ENCODE measurements around the gene NLRC3. TPM values are rescaled to one million over a fixed set of nuclear protein-coding genes. Genes with fewer than 3 reads are reported as not detected.

NLRC3 gene
- total and polyA plus RNA-seq, 2 donors (not counting 1 experiment from before 2014, with no cell fraction given), result 28.8 to 35.7 TPM

DNA sequence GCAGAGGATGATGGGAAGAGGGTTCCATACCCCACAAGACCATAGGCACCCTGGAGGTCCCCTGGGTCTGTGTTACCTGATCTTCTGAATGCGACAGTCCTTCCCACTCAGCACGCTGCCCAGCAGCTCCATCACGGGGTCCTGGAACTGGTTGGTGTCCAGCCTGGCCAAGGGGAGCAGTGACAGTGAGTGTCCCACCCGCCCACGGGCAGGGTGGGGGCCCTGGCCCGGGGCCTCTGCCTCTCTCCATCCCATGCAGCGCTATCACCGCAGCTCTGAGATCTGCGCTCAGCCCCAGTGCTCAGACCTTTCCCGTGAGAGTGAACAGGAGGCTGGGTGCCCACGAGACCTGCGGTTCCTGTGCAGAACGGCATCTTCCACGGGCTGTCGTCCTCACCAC, 15.6 kb downstream of the NLRC3 start:
- Histone ChIP-seq H3K79me2 (ENCODE audit: control insufficient read depth, insufficient read depth, low read length) (peaks cover 13% of the 10 kb centered on the region), H2AFZ (ENCODE audit: insufficient read depth, low read depth, low read length, poor library complexity, severe bottlenecking) (no peak overlapping the region), H3K9ac (ENCODE audit: low read length) (no peak overlapping the region), H3K4me3 (ENCODE audit: control extremely low read depth in 1 of 5, extremely low read depth in 1 of 5, insufficient read depth in 1 of 5, low read depth in 2 of 5, low read length in 4 of 5) (no peak overlapping the region), H3K4me1 (ENCODE audit: control insufficient read depth in 2 of 2, insufficient read depth in 2 of 2, low read length in 2 of 2) (no peaks in the 10 kb centered on the region), H4K20me1 (ENCODE audit: control insufficient read depth, insufficient read depth, low read length, poor library complexity, severe bottlenecking) (peaks cover 5% of the 10 kb centered on the region), H3K9me3 (ENCODE audit: control extremely low read depth in 1 of 3, control insufficient read depth in 2 of 3, insufficient read depth in 1 of 3, low read length in 2 of 3) (no peaks in the 10 kb centered on the region), H3K36me3 (replicated peaks in 1 of 2; ENCODE audit: control extremely low read depth in 1 of 2, control insufficient read depth in 1 of 2, extremely low read depth in 1 of 2, insufficient read depth in 2 of 2, low read length in 1 of 2) (peaks cover 0 to 75% of the 10 kb centered on the region in 2 experiments), H3K27ac (ENCODE audit: low read length in 2 of 2) (no peak overlapping the region), H3K4me2 (replicated peaks; ENCODE audit: low read depth, low read length, poor library complexity, severe bottlenecking) (no peak overlapping the region), H3K27me3 (replicated peaks in 1 of 4; ENCODE audit: control extremely low read depth in 1 of 4, control insufficient read depth in 3 of 4, insufficient read depth in 4 of 4, low read length in 3 of 4) (no peaks in the 10 kb centered on the region)
- no peak for DNase-seq
- TF ChIP-seq, protein P1, sequence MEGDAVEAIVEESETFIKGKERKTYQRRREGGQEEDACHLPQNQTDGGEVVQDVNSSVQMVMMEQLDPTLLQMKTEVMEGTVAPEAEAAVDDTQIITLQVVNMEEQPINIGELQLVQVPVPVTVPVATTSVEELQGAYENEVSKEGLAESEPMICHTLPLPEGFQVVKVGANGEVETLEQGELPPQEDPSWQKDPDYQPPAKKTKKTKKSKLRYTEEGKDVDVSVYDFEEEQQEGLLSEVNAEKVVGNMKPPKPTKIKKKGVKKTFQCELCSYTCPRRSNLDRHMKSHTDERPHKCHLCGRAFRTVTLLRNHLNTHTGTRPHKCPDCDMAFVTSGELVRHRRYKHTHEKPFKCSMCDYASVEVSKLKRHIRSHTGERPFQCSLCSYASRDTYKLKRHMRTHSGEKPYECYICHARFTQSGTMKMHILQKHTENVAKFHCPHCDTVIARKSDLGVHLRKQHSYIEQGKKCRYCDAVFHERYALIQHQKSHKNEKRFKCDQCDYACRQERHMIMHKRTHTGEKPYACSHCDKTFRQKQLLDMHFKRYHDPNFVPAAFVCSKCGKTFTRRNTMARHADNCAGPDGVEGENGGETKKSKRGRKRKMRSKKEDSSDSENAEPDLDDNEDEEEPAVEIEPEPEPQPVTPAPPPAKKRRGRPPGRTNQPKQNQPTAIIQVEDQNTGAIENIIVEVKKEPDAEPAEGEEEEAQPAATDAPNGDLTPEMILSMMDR (IDR thresholded peaks at IDR 0.05), result no peak
- TF ChIP-seq EZH2 (IDR thresholded peaks at IDR 0.05; ENCODE audit: borderline replicate concordance, insufficient read depth, low read depth, low read length, poor library complexity, severe bottlenecking), result no peak
- Mint-ChIP-seq H3K27ac (no peak overlapping the region), H3K4me1 (no peaks in the 10 kb centered on the region), H3K4me3 (no peak overlapping the region), H3K27me3 (no peaks in the 10 kb centered on the region), H3K9me3 (ENCODE audit: insufficient read depth) (no peaks in the 10 kb centered on the region)
- intact Hi-C loops (cut with micrococcal nuclease), result no loop called here
- 98% methylated on average over 14 of the region's 15 CpGs for WGBS (ENCODE audit: insufficient coverage)
- ChIA-PET CTCF (no interaction called here), POLR2A (no interaction called here)
- ATAC-seq (ENCODE audit: low read depth), result no peak

- CTCF ChIA-PET, result interaction anchor here (1.3 kb wide), 1 partner anchor 96 kb away, joined by 4 read pairs; no protein-coding TSS in a partner anchor
- Mint-ChIP-seq H3K9me3 (ENCODE audit: insufficient read depth) (no peaks in the 10 kb centered on the region), H3K27ac (no peak overlapping the region), H3K4me1 (peaks cover 14% of the 10 kb centered on the region), H3K4me3 (no peak overlapping the region), H3K27me3 (no peaks in the 10 kb centered on the region)
- no peak overlapping the region for H3K4me3 ChIP-seq (ENCODE audit: control extremely low read depth in 1 of 5, extremely low read depth in 1 of 5, insufficient read depth in 1 of 5, low read depth in 2 of 5, low read length in 4 of 5)
- no peaks in the 10 kb centered on the region for H3K9me3 ChIP-seq (ENCODE audit: control extremely low read depth in 1 of 3, control insufficient read depth in 2 of 3, insufficient read depth in 1 of 3, low read length in 2 of 3)
- peaks cover 4 to 21% of the 10 kb centered on the region in 2 donors for H3K4me1 ChIP-seq (ENCODE audit: control insufficient read depth in 2 of 2, insufficient read depth in 2 of 2, low read length in 2 of 2)
- ATAC-seq (ENCODE audit: low read depth), result no peak
- intact Hi-C loops (cut with micrococcal nuclease), result no loop called here
- no peak overlapping the region for H3K27ac ChIP-seq (ENCODE audit: low read length in 2 of 2)
- DNase-seq, result no peak
- peaks cover 7 to 86% of the 10 kb centered on the region in 2 experiments for H3K36me3 ChIP-seq (replicated peaks in 1 of 2; ENCODE audit: control extremely low read depth in 1 of 2, control insufficient read depth in 1 of 2, extremely low read depth in 1 of 2, insufficient read depth in 2 of 2, low read length in 1 of 2)
- POLR2A ChIA-PET, result no interaction called here
- no peak overlapping the region for H3K9ac ChIP-seq (ENCODE audit: low read length)
- peaks cover 8% of the 10 kb centered on the region for H3K79me2 ChIP-seq (ENCODE audit: control insufficient read depth, insufficient read depth, low read length)
- WGBS (ENCODE audit: insufficient coverage), result 100% methylated on average over 4 of the region's 7 CpGs
- no peak overlapping the region for H3K4me2 ChIP-seq (replicated peaks; ENCODE audit: low read depth, low read length, poor library complexity, severe bottlenecking)
- no peaks in the 10 kb centered on the region for H4K20me1 ChIP-seq (ENCODE audit: control insufficient read depth, insufficient read depth, low read length, poor library complexity, severe bottlenecking)
- TF ChIP-seq EZH2 (IDR thresholded peaks at IDR 0.05; ENCODE audit: borderline replicate concordance, insufficient read depth, low read depth, low read length, poor library complexity, severe bottlenecking), result no peak
- TF ChIP-seq, protein P1 (IDR thresholded peaks at IDR 0.05), result no peak
- H2AFZ ChIP-seq (ENCODE audit: insufficient read depth, low read depth, low read length, poor library complexity, severe bottlenecking), result no peak overlapping the region
- H3K27me3 ChIP-seq (replicated peaks in 1 of 4; ENCODE audit: control extremely low read depth in 1 of 4, control insufficient read depth in 3 of 4, insufficient read depth in 4 of 4, low read length in 3 of 4), result no peaks in the 10 kb centered on the region
These were observed 22.8 kb downstream of the NLRC3 start for GRCh38 chr16:3554351-3554928.
